Transverse colon (tissue), 4 donors: Measurements from ENCODE around the gene SRPK3.

Source experiments
- CTCF ChIP-seq, 5 experiments: fragments of 200-600 bp in 3 of 5; fragments of 450-650 bp in 2 of 5; sonication (generic) in 3 of 5; IDR thresholded peaks; 1 replicate in 2 of 5; 2 replicates in 3 of 5; pipeline ENCODE4 v1.5.1; 2016 to 2017; ENCODE audit warnings: antibody characterized with exemption in 5 of 5, inconsistent platforms in 3 of 5, mild to moderate bottlenecking in 2 of 5, moderate library complexity in 1 of 5
- EP300 ChIP-seq: sonication (generic); formaldehyde crosslinking; IDR thresholded peaks from one replicate; pipeline ENCODE4 v1.6.1; 2017; ENCODE audit warnings: antibody characterized with exemption, low read depth
- POLR2A ChIP-seq: fragments of 450-650 bp; IDR thresholded peaks from one replicate; pipeline ENCODE4 v1.6.1; 2016; ENCODE audit warnings: antibody characterized with exemption, mild to moderate bottlenecking, moderate library complexity
- POLR2AphosphoS5 ChIP-seq, 3 donors: sonication (generic); formaldehyde crosslinking; IDR thresholded peaks; one replicate each; pipeline ENCODE4 v1.6.1; 2016; ENCODE audit warnings: antibody characterized with exemption in 3 of 3

GRCh38 chrX:153781428-153782047, 697 bp downstream of the SRPK3 start:
- no peak for TF ChIP-seq CTCF (IDR thresholded peaks at IDR 0.05)
- TF ChIP-seq POLR2A: no peak
- TF ChIP-seq EP300: no peak
- no peak for TF ChIP-seq POLR2AphosphoS5 (IDR thresholded peaks at IDR 0.05)
